NCI-H748 (cell line): ENCODE measurements around the gene FAM110D.

ENCODE experiments used
- DNase-seq: peaks from one replicate; lab custom pipeline; 2025; ENCODE audit not compliant: unreplicated experiment; lab: John Stamatoyannopoulos, UW

Gene FAM110D

DNA sequence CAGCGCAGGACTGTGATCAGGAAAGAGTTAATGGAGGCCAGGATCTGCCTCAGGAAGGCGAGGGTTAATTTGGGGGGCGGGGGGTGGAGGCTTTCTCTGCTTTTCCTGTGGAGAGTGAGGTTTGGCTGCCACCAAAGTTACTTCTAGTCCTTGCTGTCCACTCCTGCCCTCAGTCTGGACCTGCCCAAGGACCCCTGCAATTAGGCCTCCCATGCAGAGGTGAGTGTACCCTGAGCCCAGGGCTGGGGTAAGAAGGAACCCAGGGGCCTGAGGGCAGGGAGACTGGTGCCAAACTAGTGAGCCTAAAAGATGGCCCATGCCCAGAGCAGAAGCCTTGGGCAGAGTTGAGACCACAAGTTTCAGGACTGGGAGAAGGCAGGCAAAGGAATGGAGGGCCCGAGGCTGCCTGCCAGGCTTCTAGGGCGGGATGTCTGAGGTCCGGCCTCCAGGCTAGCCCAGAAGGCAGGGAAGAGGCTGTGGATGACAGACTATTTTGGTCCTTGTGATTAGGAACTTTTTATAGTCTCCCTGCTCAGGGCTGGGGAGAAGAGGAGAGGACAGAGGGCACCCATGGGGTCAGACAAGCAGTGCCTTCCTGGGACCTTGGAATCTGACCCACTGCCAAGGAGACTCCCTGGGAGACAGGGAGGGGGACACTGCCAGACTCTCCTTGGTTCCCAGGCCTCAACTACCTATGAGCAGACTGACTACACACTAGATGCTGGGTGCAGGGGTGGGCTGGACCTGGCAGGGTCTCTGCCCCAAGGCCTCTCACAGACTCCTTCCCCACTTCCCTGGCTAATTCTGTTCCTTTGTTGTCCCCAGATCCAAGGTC is at the start of gene FAM110D:
FAM110D (plus strand) TSS at position 172 of the 835 bp plus-strand sequence. CDS start 2,213 bp downstream, outside the sequence.
- DNase-seq: no peak

DNA sequence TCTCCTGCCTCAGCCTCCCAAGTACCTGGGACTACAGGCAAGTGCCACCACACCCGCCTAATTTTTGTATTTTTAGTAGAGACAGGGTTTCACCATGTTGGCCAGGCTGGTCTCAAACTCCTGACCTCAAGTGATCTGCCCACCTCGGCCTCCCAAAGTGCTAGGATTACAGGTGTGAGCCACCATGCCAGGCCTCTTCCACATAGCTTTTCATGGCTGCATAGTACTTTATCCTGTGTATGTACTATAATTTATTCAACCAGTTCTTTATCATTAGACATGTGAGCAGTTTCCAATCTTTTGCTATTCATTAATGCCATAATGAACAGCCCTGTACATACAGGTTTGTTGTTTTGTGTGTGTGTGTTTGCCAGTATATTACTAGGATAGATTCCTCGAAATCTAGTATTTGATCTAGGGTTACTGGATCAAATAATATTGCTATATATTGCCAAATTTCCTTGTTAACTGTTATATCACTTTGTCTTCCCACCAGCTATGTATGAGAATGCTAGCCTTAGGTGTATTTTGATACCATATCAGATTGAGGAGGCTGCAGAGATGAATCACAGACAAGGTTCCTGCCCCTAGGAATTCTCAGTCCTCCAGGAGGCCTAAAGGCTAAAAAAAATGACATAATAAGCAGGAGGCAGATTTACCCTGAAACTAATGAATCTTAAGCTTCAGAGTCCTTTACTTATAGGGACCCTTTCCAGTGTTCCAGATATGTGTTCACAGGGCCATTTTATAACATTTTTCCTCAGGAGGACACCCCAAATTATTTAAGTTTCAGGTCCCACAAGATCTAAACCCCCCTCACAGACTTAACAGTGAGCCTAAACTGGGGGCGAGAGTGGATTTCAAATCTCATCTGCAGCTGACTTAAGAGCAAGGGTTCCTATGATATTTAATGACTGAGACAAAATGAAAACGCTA is 49.4 kb upstream of the FAM110D start:
- no peak for DNase-seq

DNA sequence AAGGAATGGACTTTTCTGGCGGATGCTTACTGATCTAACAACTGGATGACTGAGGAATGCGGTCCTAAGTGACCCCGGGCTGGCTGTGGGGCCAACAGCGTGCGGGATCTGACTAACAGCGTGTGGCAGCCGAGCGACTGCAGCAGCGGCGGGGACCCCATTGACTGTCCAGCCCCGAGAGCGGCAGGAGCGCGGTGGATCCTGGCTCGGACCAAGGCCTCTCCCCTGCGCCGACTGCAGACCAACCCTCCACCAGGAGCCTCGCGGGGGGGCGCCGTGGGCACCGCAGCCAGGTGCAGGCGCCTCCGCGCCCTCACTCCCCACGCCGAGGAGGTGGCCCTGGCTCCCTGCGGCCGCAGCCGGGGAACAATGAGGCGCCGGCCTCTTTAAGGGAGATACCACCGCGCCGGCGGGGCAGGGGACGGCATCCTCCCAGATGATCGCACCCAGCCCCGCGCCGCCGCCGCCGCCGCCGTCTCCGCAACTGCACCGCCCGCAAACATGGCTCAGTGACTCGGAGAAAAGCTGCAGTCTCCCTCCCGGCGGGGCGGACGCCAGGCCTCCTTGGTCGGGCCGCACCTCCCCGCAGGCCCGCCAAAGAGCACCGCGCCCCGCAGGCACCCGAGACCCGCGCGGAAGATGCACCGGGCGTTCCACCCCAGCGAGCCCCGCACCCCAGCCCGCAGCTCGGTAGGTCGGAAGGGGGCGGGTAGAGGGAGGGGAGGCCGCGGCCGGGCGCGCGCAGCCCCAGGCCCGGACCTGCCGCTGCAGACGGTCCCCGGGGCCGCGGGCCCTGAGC is 47.9 kb upstream of the FAM110D start:
- DNase-seq: peak; percentile 86

DNA sequence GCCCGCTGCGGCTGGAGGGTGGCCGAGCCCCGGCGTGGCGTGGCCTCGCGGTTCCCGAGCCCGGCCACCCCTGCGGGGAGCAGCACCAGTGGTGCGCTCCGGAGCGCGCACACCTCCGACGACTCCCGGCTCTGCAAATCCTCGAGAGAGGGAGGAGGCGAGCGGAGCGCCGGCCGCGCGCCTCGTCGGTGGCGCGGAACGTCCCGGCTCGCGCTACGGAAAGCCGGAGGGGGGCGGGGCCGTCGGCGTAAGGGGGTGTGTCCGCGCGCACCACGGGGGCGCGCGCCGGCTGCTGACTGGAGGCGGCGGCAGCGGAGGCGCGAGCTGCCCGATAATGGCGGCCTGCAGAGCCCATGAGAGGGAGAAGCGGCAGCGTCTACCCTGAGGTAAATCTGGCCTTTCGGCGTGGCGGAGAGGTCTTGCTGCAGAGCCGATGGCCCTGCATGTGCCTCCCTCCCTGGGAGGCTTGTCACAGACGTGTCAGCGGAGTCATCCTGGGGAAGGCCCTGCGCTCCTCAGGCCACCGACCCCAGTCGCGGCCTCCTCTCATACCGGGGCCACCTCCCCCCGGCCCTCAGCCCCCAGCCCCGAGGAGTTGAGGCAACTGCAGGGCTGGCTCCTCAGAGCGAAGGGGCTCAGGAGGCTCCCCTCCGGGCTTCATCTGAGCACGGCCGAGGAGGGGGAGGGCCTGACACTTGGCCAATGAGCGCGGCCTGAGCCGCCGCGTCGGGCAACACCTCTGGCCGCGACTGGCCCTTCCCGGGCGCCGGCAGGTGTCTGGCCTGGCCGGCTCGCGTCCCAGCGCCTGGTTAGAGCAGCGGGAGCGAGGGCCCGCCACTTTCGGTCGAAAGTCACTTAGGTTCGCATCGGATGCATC is 47.1 kb upstream of the FAM110D start, which contains the start of gene PDIK1L:
PDIK1L (plus strand) TSS at position 295 of the 877 bp plus-strand sequence. CDS start 2,485 bp downstream, outside the sequence.
- peak; percentile 95 for DNase-seq

DNA sequence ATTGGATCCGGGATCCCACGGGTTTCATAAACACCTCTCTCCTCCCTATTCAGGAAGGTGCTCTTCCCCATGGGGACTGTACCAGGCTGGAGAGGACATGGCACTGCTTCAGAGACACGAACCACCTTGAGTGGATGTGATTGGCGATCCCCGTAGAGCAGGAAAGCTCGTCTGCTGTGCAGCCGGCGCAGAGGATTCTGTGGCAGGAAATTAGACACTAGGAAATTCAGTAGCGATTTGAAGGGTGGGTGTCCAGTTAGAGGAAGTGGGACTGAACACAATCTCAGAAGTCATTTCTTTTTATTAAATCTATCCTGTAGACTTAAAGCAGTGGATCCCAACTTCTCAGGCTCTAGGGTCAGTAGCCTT is 46.5 kb upstream of the FAM110D start:
- DNase-seq: peak; percentile 78

DNA sequence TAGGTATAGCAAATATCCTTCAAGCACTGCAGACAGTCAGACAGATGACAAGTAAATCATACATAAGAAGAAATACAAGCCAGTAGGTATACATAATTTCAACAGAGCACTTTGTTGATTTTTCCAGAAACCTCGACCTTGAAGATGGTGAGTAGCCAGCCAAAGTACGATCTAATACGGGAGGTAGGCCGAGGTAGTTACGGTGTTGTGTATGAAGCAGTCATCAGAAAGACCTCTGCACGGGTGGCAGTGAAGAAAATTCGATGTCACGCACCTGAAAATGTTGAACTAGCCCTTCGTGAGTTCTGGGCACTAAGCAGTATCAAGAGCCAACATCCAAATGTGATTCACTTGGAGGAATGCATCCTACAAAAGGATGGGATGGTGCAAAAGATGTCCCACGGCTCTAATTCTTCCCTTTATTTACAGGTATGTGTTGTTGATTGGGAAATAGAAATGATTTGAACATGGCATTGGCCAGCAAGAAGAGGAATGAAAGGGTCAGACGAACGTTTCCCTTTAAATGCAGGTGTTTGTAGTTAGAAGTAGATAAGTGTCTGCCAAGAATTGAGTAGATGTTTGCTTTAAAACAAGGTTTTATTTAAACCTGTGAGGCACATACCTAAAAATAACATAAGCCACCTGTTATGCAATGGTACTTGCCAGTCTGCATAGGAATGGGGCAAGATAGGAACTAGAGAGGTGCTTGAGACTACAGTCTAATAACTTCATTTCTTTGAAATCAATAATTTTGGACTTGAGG is 44.5 kb upstream of the FAM110D start:
- DNase-seq: no peak

DNA sequence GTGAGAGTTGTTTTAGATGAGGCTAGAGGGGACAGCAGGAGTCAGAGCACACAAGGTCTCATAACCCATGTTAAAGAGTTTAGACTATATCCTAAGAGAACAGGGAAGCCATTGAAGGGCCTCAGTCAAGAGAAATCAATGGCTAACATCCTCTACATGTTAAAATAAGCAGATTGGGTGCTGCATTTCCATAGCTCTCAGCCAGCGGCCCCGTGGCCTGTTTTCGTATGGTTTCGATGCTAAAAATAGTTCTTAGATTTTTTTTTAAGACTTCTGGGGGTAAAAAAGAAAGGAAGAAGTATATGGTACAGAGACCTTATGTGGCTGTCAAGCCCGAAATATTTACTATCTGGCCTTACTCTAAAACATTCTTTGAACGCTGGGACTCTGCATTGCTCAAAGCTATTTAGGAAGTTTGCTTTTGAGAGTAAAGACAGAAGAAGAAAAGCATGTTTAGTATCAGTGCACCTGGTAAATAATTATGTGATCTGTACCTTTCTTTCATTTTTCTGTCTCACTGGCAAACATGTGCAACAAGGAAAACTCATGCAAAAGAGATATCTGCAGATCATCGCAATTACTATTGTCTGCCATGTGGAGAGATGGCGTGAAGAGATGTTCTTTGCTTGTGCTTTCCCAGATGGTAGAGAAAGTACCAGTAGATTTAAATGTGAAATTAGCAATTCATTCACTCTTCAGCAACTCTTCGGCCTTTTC is 38.8 kb upstream of the FAM110D start:
- no peak for DNase-seq

DNA sequence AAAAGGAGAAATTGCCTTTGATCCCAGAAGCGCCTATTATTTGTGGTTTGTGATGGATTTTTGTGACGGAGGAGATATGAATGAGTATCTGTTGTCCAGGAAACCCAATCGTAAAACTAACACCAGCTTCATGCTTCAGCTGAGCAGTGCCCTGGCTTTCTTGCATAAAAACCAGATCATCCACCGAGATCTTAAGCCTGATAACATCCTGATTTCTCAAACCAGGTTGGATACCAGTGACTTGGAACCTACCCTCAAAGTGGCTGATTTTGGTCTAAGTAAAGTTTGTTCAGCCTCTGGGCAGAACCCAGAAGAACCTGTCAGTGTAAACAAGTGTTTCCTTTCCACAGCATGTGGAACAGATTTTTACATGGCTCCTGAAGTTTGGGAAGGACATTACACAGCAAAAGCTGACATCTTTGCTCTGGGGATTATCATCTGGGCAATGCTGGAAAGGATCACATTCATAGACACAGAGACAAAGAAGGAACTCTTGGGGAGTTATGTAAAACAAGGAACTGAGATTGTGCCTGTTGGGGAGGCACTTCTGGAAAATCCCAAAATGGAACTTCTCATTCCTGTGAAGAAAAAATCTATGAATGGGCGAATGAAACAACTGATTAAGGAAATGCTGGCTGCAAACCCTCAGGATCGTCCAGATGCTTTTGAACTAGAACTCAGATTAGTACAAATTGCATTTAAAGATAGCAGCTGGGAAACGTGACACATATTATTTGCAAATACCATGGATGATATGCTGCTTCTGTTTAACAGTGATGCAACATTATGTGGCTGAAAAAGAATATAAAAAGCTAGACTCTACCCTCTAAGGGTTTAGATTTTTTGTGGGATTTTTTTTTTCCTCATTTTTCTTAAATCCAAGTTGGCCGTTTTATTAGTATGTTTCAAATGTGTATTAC is 36.8 kb upstream of the FAM110D start:
- DNase-seq: no peak

DNA sequence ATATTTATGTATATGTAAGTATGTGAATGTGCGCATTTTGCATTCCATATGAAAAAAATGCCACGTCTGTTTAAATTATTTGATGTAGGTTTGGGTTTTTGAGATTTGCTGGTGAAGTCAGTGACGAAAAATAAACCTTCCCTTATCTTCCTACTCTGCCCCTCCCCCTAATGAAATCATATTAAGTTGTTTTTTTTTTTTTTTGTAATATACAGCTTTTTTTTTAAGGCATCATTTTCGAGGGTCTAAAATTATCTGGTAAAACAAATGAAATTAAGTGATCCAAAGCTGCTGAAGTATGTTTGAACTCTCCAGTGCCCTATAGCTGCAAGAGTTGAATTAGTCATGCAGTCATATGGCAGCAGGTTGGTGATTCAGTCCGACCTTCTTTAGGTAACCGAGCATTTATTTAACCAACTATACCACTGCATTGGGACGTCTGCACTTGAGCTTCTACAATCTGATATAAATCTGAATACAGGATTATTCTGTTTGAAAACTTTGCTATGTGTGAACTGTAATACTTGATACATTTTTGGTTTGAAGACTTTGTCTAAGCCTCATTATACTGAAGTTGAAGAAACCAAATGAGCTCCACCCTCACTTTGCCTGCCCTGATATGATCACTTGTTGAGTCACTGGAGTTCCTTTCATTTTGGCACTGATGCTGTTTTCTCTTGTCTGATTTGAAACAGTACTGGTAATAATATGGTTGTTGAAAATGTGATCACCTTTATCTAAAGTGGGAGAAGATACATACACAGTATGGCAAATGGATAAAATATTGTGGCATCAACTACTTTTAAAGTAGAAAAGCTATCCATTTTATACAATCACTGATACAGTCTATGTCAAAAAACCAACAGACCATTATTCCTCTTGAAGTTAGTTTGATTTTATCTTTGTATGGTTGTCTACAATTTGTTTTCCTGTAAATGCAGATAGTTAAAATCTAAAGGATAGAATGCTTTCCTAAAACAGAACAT is 35.6 kb upstream of the FAM110D start:
- DNase-seq: no peak

DNA sequence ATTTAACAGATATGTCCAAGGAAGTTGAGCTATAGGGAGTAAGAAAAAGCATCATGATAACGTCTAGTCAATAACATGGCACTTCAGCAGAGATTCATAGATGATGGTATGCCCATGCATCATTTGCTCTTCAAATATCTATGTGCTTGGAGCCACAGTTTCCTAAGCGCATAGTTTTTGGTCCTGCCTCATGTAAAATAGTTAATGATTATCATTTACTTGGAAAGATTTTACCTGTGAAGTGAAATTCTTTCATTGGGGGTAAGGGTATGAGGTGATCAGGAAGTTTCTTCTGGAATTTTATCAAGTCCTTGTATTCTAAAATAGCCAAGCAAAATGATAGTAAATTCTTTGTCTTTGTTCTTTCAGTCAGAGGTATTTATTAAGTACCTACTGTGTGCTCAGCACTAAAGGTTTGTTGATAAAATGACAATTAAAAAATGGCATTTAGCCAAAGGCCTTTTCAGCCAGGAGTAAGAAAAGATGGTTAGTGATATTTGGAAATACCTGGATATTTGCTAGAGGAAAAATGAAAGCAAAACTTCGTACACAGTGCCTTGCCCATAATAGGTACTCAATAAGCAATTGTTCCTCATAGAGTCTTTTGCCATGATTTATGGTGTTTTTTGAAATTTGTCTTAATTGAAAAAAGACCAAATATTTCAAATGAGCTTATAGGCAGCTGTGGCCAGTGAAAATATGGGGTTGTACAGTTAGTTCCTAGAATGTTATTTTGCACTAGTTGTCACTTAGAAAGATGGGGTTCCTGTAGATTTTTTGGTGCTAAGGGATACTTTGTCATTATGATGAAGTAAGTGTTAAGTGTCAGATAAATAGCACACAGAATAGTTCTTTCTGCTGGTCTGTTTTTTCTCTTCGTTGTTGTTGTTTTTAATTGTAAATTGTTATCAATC is 34.2 kb upstream of the FAM110D start:
- no peak for DNase-seq

DNA sequence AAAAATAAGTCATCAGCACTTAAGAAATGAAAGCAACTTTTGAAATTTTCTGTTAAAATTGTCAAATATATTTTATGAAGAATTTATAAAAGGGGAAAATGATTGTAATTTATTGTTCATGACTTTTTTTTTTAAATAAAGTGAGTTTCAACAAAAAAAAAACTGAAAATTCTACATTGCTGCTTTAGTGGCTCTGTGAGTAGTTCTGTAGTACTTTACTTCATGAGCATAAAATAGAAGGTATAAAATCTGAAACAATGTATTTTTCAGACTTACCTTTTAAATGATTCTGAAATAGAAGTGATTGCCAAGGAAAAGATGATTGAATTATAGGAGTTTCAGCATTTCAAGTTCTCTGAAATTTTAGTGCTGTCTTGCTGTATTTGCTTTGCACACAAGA is 33.5 kb upstream of the FAM110D start:
- DNase-seq: no peak

DNA sequence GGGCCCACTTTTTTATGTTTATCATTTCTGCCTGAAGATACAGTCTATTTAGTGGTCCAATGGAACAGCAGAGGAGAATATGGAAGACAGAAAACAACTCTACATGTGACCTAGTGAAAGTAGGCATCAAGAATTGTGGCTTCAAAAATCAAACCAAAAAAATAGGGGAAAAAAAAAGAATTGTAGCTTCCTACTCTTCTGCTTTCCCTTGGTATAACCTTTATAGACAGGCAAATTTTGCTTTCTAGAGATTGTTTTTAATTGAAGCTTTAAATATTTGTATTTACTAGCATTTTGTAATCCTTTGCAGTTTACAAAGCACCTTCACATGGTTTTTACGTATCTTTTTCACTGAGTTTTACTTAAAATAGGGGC is 32.9 kb upstream of the FAM110D start:
- DNase-seq: no peak

DNA sequence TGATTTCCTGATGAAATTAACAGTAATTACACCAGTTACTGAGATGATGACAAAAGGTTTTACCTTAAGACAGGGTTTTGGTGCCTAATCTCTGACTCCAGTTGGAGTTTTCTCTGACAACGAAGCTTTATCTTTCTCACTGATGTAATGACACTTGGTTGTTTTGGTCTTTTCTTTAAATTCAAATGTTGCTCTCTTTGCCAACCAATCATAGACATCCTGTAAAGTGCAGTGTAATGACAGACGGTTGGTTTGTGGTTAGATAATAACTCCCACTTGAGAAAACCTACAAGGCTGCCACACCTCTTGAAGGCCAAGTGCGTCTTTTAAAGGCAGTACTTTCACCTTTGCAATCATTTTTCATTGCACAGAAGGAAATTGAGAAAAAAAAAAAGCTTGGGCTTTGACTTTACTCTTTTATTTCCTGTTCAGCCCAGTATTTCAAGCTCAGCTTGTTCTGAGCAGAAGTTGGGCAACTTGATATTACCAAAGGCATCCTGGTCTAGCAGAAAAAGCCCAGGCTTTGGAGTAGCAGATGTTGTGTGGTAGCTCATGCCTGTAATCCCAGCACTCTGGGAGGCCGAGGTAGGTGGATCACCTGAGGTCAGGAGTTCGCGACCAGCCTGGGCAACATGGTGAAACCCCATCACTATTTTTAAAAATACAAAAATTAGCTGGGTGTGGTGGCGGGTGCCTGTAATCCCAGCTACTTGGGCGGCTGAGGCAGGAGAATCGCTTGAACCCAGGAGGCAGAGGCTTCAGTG is 32.4 kb upstream of the FAM110D start:
- DNase-seq: peak; percentile 70

DNA sequence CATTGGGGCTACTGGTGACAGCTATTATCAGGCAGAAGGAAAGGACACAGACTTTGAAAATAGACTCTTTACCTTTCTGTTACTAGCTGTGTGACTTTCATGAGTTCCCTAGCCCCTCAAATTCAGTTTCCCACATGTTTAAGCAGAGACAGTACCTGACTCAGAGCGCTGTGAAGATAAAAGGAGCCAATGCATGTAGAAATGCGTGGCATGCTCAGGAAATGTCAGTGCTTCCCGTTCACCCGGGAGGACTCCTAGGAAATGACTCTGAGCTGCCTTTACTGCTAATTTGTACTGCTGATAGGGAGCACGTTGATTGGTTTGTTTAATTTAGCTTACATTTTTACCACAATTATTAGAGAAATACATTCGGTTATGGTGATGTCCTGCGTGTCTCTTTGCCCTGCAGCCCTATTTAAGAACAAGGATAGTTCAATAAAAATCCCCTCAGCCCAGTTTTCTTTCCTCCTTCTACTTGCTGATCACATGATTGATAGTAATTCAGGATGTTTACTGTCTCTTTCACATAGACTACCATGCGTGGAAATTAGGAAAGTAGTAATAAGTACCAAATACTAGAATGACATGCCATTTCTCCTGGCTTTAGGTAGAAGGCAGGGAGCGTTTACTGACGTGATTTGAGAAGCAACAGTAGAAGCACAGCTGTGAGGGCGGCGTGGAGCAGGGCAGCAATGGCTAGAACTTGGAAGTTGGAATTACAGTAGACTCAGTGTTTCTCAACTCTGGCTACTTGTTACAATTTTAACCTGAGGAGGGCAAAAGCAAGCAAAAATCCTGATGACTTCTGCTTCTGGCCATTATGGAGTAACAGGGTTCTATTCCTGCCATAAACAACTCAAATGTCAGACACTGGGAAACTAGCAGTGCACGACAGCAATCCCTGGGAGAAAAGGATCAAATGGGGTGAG is 31.4 kb upstream of the FAM110D start:
- no peak for DNase-seq
